Measurements from ENCODE around the gene RAB3IL1.
"Not testable (repeated sequence)": the region's sequence is repeated elsewhere in the genome, so short reads cannot be mapped to it uniquely, and the experiment has no call there.

Gene RAB3IL1

GRCh38 chr11:61885784-61886580 lies 31.4 kb downstream of the RAB3IL1 start:
- no peak for DNase-seq (ENCODE audit: low read depth)

- DNase-seq (ENCODE audit: low read depth): no peak
These were observed 32.1 kb downstream of the RAB3IL1 start for GRCh38 chr11:61885166-61885778.

- no peak for DNase-seq (ENCODE audit: low read depth)
These were observed 33.4 kb downstream of the RAB3IL1 start for GRCh38 chr11:61883947-61884346.

- no peak for DNase-seq (ENCODE audit: low read depth)
These were observed 34.0 kb downstream of the RAB3IL1 start for GRCh38 chr11:61883327-61883726.

- no peak for DNase-seq (ENCODE audit: low read depth)
These were observed 34.5 kb downstream of the RAB3IL1 start for GRCh38 chr11:61882879-61883278.

DNA sequence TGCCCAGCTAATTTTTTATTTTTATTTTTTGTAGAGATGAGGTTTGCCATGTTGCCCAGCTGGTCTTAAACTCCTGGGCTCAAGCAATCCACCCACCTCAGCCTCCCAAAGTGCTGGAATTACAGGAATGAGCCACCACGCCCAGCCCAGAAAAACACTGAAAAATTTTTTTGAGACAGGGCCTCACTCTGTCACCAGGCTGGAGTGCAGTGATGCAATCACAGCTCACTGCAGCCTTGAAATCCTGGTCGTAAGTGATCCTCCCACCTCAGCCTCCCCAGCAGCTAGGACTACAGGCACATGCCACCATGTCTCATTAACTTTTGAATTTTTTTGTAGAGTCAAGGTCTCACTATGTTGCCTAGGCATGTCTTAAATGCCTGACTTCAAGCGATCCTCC lies 35.1 kb downstream of the RAB3IL1 start:
- DNase-seq (ENCODE audit: low read depth): not testable (repeated sequence)

DNA sequence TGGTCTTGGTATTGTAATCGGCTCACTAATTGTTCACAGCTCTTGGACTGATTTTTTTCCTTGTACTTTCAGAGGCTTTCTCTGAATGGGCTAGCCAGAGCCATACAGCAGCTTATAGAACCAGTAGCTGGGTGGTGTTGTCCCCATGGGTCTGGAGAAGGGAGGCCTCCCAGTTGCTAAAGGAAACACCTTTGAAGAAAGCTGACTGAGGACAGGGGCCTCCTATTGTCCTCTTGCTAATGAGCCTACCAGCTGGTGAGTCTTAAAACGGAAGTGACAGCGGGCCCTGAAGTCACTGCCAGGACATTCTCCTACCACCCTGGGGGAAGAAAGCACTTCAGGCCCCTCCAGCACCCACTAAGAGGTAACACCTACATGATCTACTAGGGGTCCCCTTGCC lies 36.0 kb downstream of the RAB3IL1 start:
- DNase-seq (ENCODE audit: low read depth): no peak

DNA sequence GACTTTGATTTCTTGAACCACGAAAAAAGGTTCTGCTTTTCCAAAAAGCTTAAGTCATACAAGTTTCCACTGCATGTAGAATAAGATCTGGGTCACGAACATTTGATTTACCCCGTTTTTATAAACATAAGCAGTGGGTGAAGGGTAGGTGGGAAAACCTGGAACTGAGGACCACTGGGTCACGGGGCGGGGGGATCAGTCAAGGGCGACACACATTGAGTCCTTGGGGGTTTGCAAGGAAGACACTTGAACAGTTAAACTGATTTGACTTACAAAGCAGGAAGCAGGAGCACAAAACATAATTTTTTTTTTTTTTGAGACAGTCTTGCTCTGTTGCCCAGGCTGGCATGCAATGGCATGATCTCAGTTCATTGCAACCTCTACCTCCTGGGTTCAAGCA lies 36.9 kb downstream of the RAB3IL1 start:
- DNase-seq (ENCODE audit: low read depth): no peak

GRCh38 chr11:61880031-61880430 lies 37.3 kb downstream of the RAB3IL1 start:
- DNase-seq (ENCODE audit: low read depth): no peak

- no peak for DNase-seq (ENCODE audit: low read depth)
These were observed 38.2 kb downstream of the RAB3IL1 start for GRCh38 chr11:61879152-61879551.

DNA sequence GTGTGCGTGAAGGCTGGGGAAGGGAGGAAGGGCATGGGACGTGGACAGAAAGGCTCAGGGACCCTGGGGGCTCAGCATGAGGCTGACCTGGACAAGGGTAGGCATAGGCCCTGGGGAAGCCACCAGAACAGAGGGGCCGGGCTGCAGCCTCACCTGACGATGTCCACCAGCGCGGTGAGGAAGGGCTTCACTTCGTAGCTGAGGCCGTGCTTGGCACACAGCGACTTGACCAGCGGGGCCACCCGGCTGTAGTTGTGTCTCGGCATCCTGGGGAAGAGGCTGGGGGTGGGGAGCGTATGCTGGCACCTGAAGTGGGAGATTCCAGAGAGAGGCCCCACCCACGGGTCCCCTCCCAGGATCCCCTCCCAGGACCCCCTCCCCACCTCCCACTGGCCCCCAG lies 41.7 kb downstream of the RAB3IL1 start:
- DNase-seq (ENCODE audit: low read depth): no peak

GRCh38 chr11:61874853-61875252 lies 42.5 kb downstream of the RAB3IL1 start:
- no peak for DNase-seq (ENCODE audit: low read depth)

GRCh38 chr11:61874377-61874809 lies 43.0 kb downstream of the RAB3IL1 start:
- no peak for DNase-seq (ENCODE audit: low read depth)

GRCh38 chr11:61873588-61874376 lies 43.6 kb downstream of the RAB3IL1 start:
- no peak for DNase-seq (ENCODE audit: low read depth)

GRCh38 chr11:61872935-61873565 lies 44.3 kb downstream of the RAB3IL1 start:
- no peak for DNase-seq (ENCODE audit: low read depth)

- DNase-seq (ENCODE audit: low read depth): peak; percentile 26
These were observed 46.2 kb downstream of the RAB3IL1 start for GRCh38 chr11:61871158-61871597.

GRCh38 chr11:61870541-61871031 lies 46.8 kb downstream of the RAB3IL1 start:
- no peak for DNase-seq (ENCODE audit: low read depth)

DNA sequence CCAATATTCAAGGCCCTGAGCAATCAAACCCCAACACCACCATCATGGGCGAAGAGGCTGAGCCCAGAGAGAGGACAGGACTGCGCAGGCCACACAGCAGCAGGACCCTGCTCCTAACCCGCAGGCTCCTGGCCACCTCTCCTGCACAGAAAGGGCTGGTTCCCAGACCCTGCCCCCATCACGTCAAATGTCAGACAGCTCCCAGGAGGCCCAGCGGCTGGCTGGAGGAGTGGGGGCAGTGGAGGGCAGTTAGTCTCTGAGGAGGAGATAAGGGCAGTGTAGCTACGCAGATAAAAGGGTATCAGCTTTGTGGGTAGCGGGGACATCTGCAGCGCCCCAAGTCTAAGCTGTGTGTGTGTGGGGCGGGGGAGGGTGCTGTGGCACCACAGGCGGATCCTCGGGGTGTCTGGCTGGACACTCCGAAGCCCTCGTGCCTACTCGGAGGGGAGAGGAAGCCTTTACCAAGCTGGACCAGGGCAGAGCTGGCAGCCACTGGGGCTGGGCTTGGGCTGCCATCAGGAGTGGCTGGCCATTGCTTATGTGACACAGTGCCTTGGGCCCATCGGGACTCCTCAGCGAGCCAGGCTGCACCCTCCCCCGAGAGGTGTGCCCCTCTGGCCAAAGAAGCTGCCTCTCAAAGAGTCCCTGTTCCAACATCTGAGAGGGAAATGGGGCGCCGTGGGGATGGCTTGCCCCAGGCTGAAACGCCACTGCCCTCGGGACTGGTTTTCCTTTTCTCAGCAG lies 47.5 kb downstream of the RAB3IL1 start:
- no peak for DNase-seq (ENCODE audit: low read depth)

GRCh38 chr11:61869429-61869707 lies 48.0 kb downstream of the RAB3IL1 start:
- no peak for DNase-seq (ENCODE audit: low read depth)

DNA sequence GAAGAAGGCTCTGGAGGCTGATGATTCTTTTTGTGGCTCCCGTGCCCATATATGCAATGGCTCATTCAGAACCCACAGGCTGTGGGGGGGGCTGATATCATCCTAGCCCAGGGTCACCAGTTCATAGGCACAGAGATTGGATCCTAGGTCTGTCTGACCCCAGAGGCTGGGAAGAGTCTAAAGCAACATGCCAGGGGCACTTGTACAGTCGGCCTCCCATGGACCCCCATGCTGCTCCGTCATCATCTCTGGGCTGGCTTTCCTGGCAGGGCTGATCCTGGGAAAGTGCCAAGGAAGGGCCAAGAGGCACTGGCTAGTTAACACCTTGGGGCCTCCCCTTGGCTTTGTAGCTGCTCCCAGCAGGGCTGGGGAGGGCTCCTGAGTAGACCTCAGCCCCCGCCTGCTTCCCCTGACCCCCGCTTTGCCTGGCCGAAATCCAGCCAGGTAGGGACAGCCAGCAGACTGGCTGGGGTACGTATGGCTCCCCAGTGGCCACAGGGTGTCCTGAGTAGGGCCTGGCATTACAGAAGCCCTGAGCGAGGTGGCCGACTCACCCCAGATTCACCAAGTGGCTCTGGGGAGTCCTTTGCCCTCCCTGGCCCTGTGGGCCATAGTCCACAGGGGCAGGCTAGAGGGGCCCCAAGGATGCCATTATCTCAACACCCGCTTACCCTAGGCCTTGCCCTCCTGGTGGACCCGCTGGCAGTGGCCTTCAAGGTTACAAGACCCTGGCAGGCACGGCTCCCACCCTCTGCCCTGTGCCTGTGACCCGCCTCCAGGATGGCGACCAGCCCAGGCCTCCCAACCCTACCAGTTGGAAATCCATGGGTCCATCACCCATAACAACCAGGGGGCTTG lies 48.6 kb downstream of the RAB3IL1 start:
- no peak for DNase-seq (ENCODE audit: low read depth)

GRCh38 chr11:61866958-61867343 lies 50.4 kb downstream of the RAB3IL1 start:
- DNase-seq (ENCODE audit: low read depth): no peak
